GM21381 (cell line): ENCODE data around the gene RAF1.
"Not testable (repeated sequence)": the region's sequence is repeated elsewhere in the genome, so short reads cannot be mapped to it uniquely, and the experiment has no call there.

ENCODE experiments used
- ATAC-seq: cut with Tn5 transposase; IDR thresholded peaks from one replicate; pipeline ENCODE4 v1.9.1; 2021; ENCODE audit warnings: mild to moderate bottlenecking, moderate library complexity; ENCODE audit not compliant: unreplicated experiment

The RAF1 gene

GRCh38 chr3:12643724-12644123 is 20.2 kb downstream of the RAF1 start:
- ATAC-seq, result no peak

GRCh38 chr3:12643010-12643380 is 20.9 kb downstream of the RAF1 start:
- ATAC-seq, result no peak

- ATAC-seq, result not testable (repeated sequence)
These were observed 23.1 kb downstream of the RAF1 start for GRCh38 chr3:12640853-12641252.

- no peak for ATAC-seq
These were observed 25.8 kb downstream of the RAF1 start for GRCh38 chr3:12638105-12638504.

GRCh38 chr3:12633108-12633507 is 30.8 kb downstream of the RAF1 start:
- ATAC-seq, result no peak

- no peak for ATAC-seq
These were observed 31.4 kb downstream of the RAF1 start for GRCh38 chr3:12632523-12632922.

GRCh38 chr3:12630843-12631242 is 33.1 kb downstream of the RAF1 start:
- ATAC-seq, result not testable (repeated sequence)

- ATAC-seq, result no peak
These were observed 33.6 kb downstream of the RAF1 start for GRCh38 chr3:12630292-12630691.

- no peak for ATAC-seq
These were observed 34.4 kb downstream of the RAF1 start for GRCh38 chr3:12629560-12629959.

- ATAC-seq, result no peak
These were observed 35.1 kb downstream of the RAF1 start for GRCh38 chr3:12628813-12629212.

GRCh38 chr3:12627370-12627769 is 36.5 kb downstream of the RAF1 start:
- no peak for ATAC-seq

- ATAC-seq, result not testable (repeated sequence)
These were observed 39.0 kb downstream of the RAF1 start for GRCh38 chr3:12624964-12625363.

GRCh38 chr3:12624056-12624455 is 39.9 kb downstream of the RAF1 start:
- ATAC-seq, result no peak

GRCh38 chr3:12622335-12622734 is 41.6 kb downstream of the RAF1 start:
- ATAC-seq, result no peak

- no peak for ATAC-seq
These were observed 43.2 kb downstream of the RAF1 start for GRCh38 chr3:12620729-12621128.

- ATAC-seq, result no peak
These were observed 43.6 kb downstream of the RAF1 start for GRCh38 chr3:12620305-12620704.

GRCh38 chr3:12618426-12618825 is 45.5 kb downstream of the RAF1 start:
- no peak for ATAC-seq

- ATAC-seq, result no peak
These were observed 48.7 kb downstream of the RAF1 start for GRCh38 chr3:12615266-12615665.

- no peak for ATAC-seq
These were observed 50.7 kb downstream of the RAF1 start for GRCh38 chr3:12613250-12613649.

GRCh38 chr3:12612514-12613226 is 51.2 kb downstream of the RAF1 start:
- ATAC-seq, result no peak

GRCh38 chr3:12611117-12611516 is 52.8 kb downstream of the RAF1 start:
- ATAC-seq, result no peak

GRCh38 chr3:12608376-12608775 is 55.5 kb downstream of the RAF1 start:
- no peak for ATAC-seq

GRCh38 chr3:12603969-12604368 is 59.9 kb downstream of the RAF1 start:
- no peak for ATAC-seq
